Neural progenitor cell (in vitro differentiated cells): ENCODE data around the gene DEDD.

Experiments used
- CTCF ChIP-seq: fragments of 200-600 bp; sonication (generic); IDR thresholded peaks from 2 replicates; pipeline ENCODE4 v1.5.1; 2017; ENCODE audit warnings: antibody characterized with exemption, mild to moderate bottlenecking
- EZH2 ChIP-seq: fragments of 200-600 bp; sonication (generic); IDR thresholded peaks from 2 replicates; pipeline ENCODE4 v1.6.1; 2017; ENCODE audit warnings: antibody characterized with exemption, mild to moderate bottlenecking, moderate library complexity

DNA sequence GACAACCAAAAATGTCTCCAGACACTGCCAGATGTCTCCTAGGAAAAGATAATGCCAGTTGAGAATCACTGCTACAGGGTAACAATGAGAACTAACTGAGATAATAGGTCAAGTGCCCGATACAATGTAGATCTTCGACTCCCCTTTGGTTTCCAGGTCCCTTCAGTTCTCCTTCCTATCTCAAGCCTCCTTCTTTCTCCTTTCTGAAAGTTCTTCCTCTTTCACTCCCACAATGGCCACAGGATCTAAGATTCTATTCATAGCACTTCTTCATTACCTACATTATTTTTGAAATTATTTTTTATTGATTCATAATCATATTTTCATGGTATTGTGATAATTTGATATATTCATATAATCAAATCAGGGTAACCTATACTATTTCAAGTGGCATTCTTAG is 20.9 kb downstream of the DEDD start:
- TF ChIP-seq CTCF (no peak), EZH2 (no peak)
